Activated CD8-positive, alpha-beta memory T cell treated with anti-CD3 and anti-CD28 coated beads, Interleukin-2, amount 10 ng/mL, durations not matched to agents 7 days and 5 days (primary cell): ENCODE results near the gene SPDYE6. TPM values are rescaled to one million over a fixed set of nuclear protein-coding genes. Genes with fewer than 3 reads are reported as not detected.
"Not testable (repeated sequence)": the region's sequence is repeated elsewhere in the genome, so short reads cannot be mapped to it uniquely, and the experiment has no call there.

Experiments
- ATAC-seq: fragments of 150-1000 bp; cut with Tn5 transposase; one replicate; pipeline ENCODE4 v1.10.0; 2021; ENCODE audit warnings: moderate library complexity
- CTCF ChIA-PET: fragments of 350-600 bp; sonication (Branson Sonifier 250); formaldehyde crosslinking; loops from one replicate; lab custom pipeline; 2021; ENCODE audit warnings: antibody characterized with exemption; lab: Charles Lee
- DNase-seq: peaks from one replicate; pipeline ENCODE4 v3.0.0-alpha.2; 2020
- H3K27ac Mint-ChIP-seq: one replicate; pipeline ENCODE4 v1.8.0; 2021; ENCODE audit warnings: mild to moderate bottlenecking, mixed read lengths
- H3K27me3 Mint-ChIP-seq: one replicate; pipeline ENCODE4 v1.8.0; 2021; ENCODE audit warnings: mixed read lengths
- H3K36me3 Mint-ChIP-seq: one replicate; pipeline ENCODE4 v1.8.0; 2021; ENCODE audit warnings: mild to moderate bottlenecking, mixed read lengths
- H3K4me1 Mint-ChIP-seq: one replicate; pipeline ENCODE4 v1.8.0; 2021; ENCODE audit warnings: mixed read lengths
- H3K4me3 Mint-ChIP-seq: one replicate; pipeline ENCODE4 v1.8.0; 2021; ENCODE audit warnings: mild to moderate bottlenecking, moderate library complexity, mixed read lengths
- H3K9me3 Mint-ChIP-seq: one replicate; pipeline ENCODE4 v1.8.0; 2022; ENCODE audit warnings: low read depth, mixed read lengths
- total RNA-seq, 2 experiments: library from RNA; stranded (reverse); gene quantifications; one replicate each; pipeline ENCODE4 v1.2.3, GENCODE V29; 2021

SPDYE6 gene
- total RNA-seq, 2 experiments from 2014 or later: not detected

GRCh38 chr7:102337002-102337401 lies 19.2 kb downstream of the SPDYE6 start:
- CTCF ChIA-PET, H3K27me3 Mint-ChIP-seq, H3K36me3 Mint-ChIP-seq, DNase-seq, H3K4me3 Mint-ChIP-seq, H3K27ac Mint-ChIP-seq, ATAC-seq, H3K9me3 Mint-ChIP-seq, H3K4me1 Mint-ChIP-seq: not testable (repeated sequence)

GRCh38 chr7:102335574-102335973 lies 20.7 kb downstream of the SPDYE6 start:
- H3K9me3 Mint-ChIP-seq: not testable (repeated sequence)

GRCh38 chr7:102330666-102331460 lies 25.4 kb downstream of the SPDYE6 start:
- H3K27ac Mint-ChIP-seq, DNase-seq, H3K9me3 Mint-ChIP-seq, ATAC-seq, H3K36me3 Mint-ChIP-seq, CTCF ChIA-PET, H3K4me1 Mint-ChIP-seq, H3K4me3 Mint-ChIP-seq: not testable (repeated sequence)
- H3K27me3 Mint-ChIP-seq: peaks cover 20% of the 10 kb centered on the region

More at GRCh38 chr7:102335574-102335973, 20.7 kb downstream of the SPDYE6 start:
- DNase-seq, H3K27me3 Mint-ChIP-seq, H3K4me3 Mint-ChIP-seq, CTCF ChIA-PET, H3K27ac Mint-ChIP-seq, H3K4me1 Mint-ChIP-seq, H3K36me3 Mint-ChIP-seq, ATAC-seq: not testable (repeated sequence)

GRCh38 chr7:102329366-102329765 lies 26.9 kb downstream of the SPDYE6 start:
- H3K4me1 Mint-ChIP-seq, H3K36me3 Mint-ChIP-seq, DNase-seq, H3K27ac Mint-ChIP-seq, H3K4me3 Mint-ChIP-seq, H3K9me3 Mint-ChIP-seq, CTCF ChIA-PET, ATAC-seq: not testable (repeated sequence)
- H3K27me3 Mint-ChIP-seq: peaks cover 20% of the 10 kb centered on the region

- H3K4me1 Mint-ChIP-seq, H3K36me3 Mint-ChIP-seq, H3K9me3 Mint-ChIP-seq, H3K4me3 Mint-ChIP-seq, ATAC-seq, H3K27ac Mint-ChIP-seq, CTCF ChIA-PET, DNase-seq: not testable (repeated sequence)
- peaks cover 20% of the 10 kb centered on the region for H3K27me3 Mint-ChIP-seq
Measured at GRCh38 chr7:102328863-102329262, 27.4 kb downstream of the SPDYE6 start.

- H3K27ac Mint-ChIP-seq, H3K9me3 Mint-ChIP-seq, H3K36me3 Mint-ChIP-seq, H3K4me1 Mint-ChIP-seq, DNase-seq, H3K4me3 Mint-ChIP-seq, CTCF ChIA-PET, ATAC-seq: not testable (repeated sequence)
- H3K27me3 Mint-ChIP-seq: peaks cover 20% of the 10 kb centered on the region
Measured at GRCh38 chr7:102327183-102327582, 29.1 kb downstream of the SPDYE6 start.

GRCh38 chr7:102326157-102326889 lies 29.9 kb downstream of the SPDYE6 start:
- ATAC-seq: no peak
- DNase-seq: no peak
- peaks cover 2% of the 10 kb centered on the region for H3K4me1 Mint-ChIP-seq
- H3K9me3 Mint-ChIP-seq: no peaks in the 10 kb centered on the region
- H3K27me3 Mint-ChIP-seq: peaks cover 24% of the 10 kb centered on the region
- H3K36me3 Mint-ChIP-seq: no peaks in the 10 kb centered on the region
- CTCF ChIA-PET: interaction anchor here (1.2 kb wide), 1 partner anchor 11 kb away, joined by 3 read pairs; no protein-coding TSS in a partner anchor
- no peak overlapping the region for H3K4me3 Mint-ChIP-seq
- no peak overlapping the region for H3K27ac Mint-ChIP-seq

GRCh38 chr7:102325106-102325505 lies 31.1 kb downstream of the SPDYE6 start:
- H3K36me3 Mint-ChIP-seq, ATAC-seq, H3K27ac Mint-ChIP-seq, DNase-seq, CTCF ChIA-PET, H3K4me1 Mint-ChIP-seq, H3K4me3 Mint-ChIP-seq, H3K9me3 Mint-ChIP-seq: not testable (repeated sequence)
- peaks cover 23% of the 10 kb centered on the region for H3K27me3 Mint-ChIP-seq

- ATAC-seq: no peak
- H3K27me3 Mint-ChIP-seq: peaks cover 21% of the 10 kb centered on the region
- H3K27ac Mint-ChIP-seq: no peak overlapping the region
- no peaks in the 10 kb centered on the region for H3K9me3 Mint-ChIP-seq
- CTCF ChIA-PET: no interaction called here
- no peaks in the 10 kb centered on the region for H3K4me1 Mint-ChIP-seq
- H3K36me3 Mint-ChIP-seq: no peaks in the 10 kb centered on the region
- DNase-seq: no peak
- H3K4me3 Mint-ChIP-seq: no peak overlapping the region
Measured at GRCh38 chr7:102323914-102324195, 32.4 kb downstream of the SPDYE6 start.

GRCh38 chr7:102322202-102322715 lies 34.0 kb downstream of the SPDYE6 start:
- Mint-ChIP-seq H3K4me1 (no peaks in the 10 kb centered on the region), H3K27me3 (peaks cover 9% of the 10 kb centered on the region), H3K9me3 (no peaks in the 10 kb centered on the region), H3K27ac (no peak overlapping the region), H3K36me3 (no peaks in the 10 kb centered on the region), H3K4me3 (no peak overlapping the region)
- no peak for DNase-seq
- CTCF ChIA-PET: interaction anchor here (1.3 kb wide), 1 partner anchor 43 kb away, joined by 3 read pairs; no protein-coding TSS in a partner anchor
- no peak for ATAC-seq

- Mint-ChIP-seq H3K27ac (no peak overlapping the region), H3K4me3 (no peak overlapping the region)
- CTCF ChIA-PET: interaction anchor here (1.3 kb wide), 1 partner anchor 42 kb away, joined by 3 read pairs; no protein-coding TSS in a partner anchor
Measured at GRCh38 chr7:102321351-102322201, 34.7 kb downstream of the SPDYE6 start.

GRCh38 chr7:102320601-102321350 lies 35.5 kb downstream of the SPDYE6 start:
- peaks cover 6% of the 10 kb centered on the region for H3K27me3 Mint-ChIP-seq
- no peak overlapping the region for H3K27ac Mint-ChIP-seq
- DNase-seq (no peak), ATAC-seq (no peak)
- H3K4me3 Mint-ChIP-seq: no peak overlapping the region
- no peaks in the 10 kb centered on the region for H3K36me3 Mint-ChIP-seq
- CTCF ChIA-PET: interaction anchor here (1.3 to 1.5 kb wide), 2 partner anchors 36 to 41 kb away, joined by 3 read pairs; no protein-coding TSS in a partner anchor
- H3K9me3 Mint-ChIP-seq: no peaks in the 10 kb centered on the region
- H3K4me1 Mint-ChIP-seq: no peaks in the 10 kb centered on the region

More at GRCh38 chr7:102321351-102322201, 34.7 kb downstream of the SPDYE6 start:
- no peaks in the 10 kb centered on the region for H3K9me3 Mint-ChIP-seq
- ATAC-seq (peak; percentile 70), DNase-seq (peak; percentile 25)
- H3K27me3 Mint-ChIP-seq: peaks cover 6% of the 10 kb centered on the region
- no peaks in the 10 kb centered on the region for H3K4me1 Mint-ChIP-seq
- no peaks in the 10 kb centered on the region for H3K36me3 Mint-ChIP-seq
